ENCODE data around the gene EIF5B.
A peak's percentile ranks its signal among the peaks of the same experiment; 100 is the strongest.

The EIF5B gene

GRCh38 chr2:99445065-99445464 lies 107.9 kb downstream of the EIF5B start:
- DNase-seq (ENCODE audit: low read depth, low spot score), result no peak
- no peak for TF ChIP-seq CTCF (IDR thresholded peaks at IDR 0.05; ENCODE audit: low read depth, low read length)
- no peak overlapping the region for H3K4me3 ChIP-seq (ENCODE audit: low read depth, low read length)
- in situ Hi-C loops (cut with HindIII; ENCODE audit: low sequenced_read_pairs), result no loop called here

- TF ChIP-seq CTCF (IDR thresholded peaks at IDR 0.05; ENCODE audit: low read depth, low read length), result no peak
- in situ Hi-C loops (cut with HindIII; ENCODE audit: low sequenced_read_pairs), result no loop called here
- H3K4me3 ChIP-seq (ENCODE audit: low read depth, low read length), result no peak overlapping the region
- peak; percentile 58 for DNase-seq (ENCODE audit: low read depth, low spot score)
Measured at GRCh38 chr2:99448556-99448955, 111.4 kb downstream of the EIF5B start.

- TF ChIP-seq CTCF (IDR thresholded peaks at IDR 0.05; ENCODE audit: low read depth, low read length), result no peak
- no peak for DNase-seq (ENCODE audit: low read depth, low spot score)
- H3K4me3 ChIP-seq (ENCODE audit: low read depth, low read length), result no peak overlapping the region
- in situ Hi-C loops (cut with HindIII; ENCODE audit: low sequenced_read_pairs), result no loop called here
Measured at GRCh38 chr2:99450199-99450598, 113.0 kb downstream of the EIF5B start.

Measured in astrocyte of the spinal cord (primary cell).